HFF-Myc (cell line): ENCODE data around the gene PIP5K1A.
A peak's percentile ranks its signal among the peaks of the same experiment; 100 is the strongest.
"Not testable (repeated sequence)": the region's sequence is repeated elsewhere in the genome, so short reads cannot be mapped to it uniquely, and the experiment has no call there.

Experiments used
- DNase-seq: peaks from one replicate; pipeline ENCODE4 v3.0.0-alpha.2; 2011; ENCODE audit warnings: low read depth; ENCODE audit errors: extremely low read depth
- H3K4me3 ChIP-seq: replicated peaks from 2 replicates; pipeline ENCODE4 v1.5.1; 2011; ENCODE audit warnings: low read depth, mild to moderate bottlenecking, control low read depth, low read length
- CTCF ChIP-seq: IDR thresholded peaks from 2 replicates; pipeline ENCODE4 v1.5.1; 2012; ENCODE audit warnings: mild to moderate bottlenecking, low read depth, low read length, control low read depth; ENCODE audit errors: missing control alignments

Gene PIP5K1A

DNA sequence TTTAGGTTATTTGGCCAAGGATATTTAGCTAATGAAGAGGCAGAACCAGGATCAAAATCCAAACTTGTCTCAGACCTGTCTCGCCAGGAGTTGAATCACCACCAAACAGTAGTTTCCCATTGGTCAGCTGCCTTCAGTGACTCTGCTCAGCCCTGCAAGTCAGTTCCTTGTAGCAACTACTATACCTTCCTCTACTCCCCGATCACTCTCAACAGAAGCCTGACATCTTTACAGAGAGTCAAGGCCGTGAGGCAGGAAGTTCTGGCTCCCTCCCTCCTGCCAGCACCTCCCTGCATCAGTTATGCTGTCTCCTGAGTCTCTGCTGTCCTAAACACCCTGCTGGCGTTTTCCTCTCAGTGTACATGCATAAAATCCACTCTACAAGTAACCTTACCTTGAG, 69.4 kb downstream of the PIP5K1A start:
- DNase-seq: no peak
- TF ChIP-seq CTCF: no peak

GRCh38 chr1:151273924-151274466, 75.6 kb downstream of the PIP5K1A start:
- H3K4me3 ChIP-seq: no peak overlapping the region
- no peak for TF ChIP-seq CTCF
- no peak for DNase-seq

More for the DNA sequence above, 69.4 kb downstream of the PIP5K1A start:
- H3K4me3 ChIP-seq: no peak overlapping the region

GRCh38 chr1:151275341-151275740, 77.0 kb downstream of the PIP5K1A start:
- not testable (repeated sequence) for DNase-seq, H3K4me3 ChIP-seq

- H3K4me3 ChIP-seq: no peak overlapping the region
- TF ChIP-seq CTCF: no peak
- no peak for DNase-seq
Measured at GRCh38 chr1:151277249-151277648, 78.9 kb downstream of the PIP5K1A start.

DNA sequence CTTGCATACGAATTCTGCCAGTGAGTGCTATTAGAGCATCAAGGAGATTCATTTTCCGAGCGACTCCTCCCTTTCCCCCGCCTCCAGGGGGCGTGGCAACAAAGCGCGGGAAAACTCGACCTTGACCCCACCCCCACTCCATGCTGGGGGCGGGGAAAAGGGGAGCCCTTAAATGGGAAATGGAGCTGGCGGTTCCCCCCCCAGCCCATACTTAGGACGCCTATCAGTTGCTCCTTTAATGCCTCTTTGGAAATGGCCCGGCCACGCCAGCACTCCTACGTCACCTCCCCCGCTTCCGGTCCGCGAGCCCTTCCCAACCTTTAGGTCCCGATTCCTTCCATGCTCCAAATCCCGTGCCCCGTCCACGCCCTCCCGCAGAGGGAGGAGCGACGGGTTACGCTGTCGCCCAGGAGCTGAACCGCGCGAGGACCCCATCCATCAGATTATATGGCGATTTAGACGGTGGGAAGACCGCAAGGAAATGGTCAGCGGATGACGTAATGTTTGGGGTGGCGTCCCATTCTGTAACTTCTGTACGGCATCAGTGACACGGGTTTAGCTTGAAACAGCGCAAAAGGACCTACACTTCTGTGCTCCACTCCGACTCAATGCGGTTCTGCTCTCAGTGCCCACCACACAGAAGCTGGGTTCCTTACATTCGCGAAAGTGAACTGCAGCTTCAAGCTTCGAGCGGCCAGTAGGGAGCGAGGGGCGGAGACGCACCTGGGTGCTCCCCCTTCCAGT, 83.0 kb downstream of the PIP5K1A start:
- no peak for TF ChIP-seq CTCF
- peak overlapping the region; percentile 57 for H3K4me3 ChIP-seq
- peak; percentile 91 for DNase-seq

GRCh38 chr1:151281969-151282882, 83.9 kb downstream of the PIP5K1A start, which contains the start of gene ZNF687:
ZNF687 (plus strand) TSS chr1:151282299; CDS start chr1:151286292, 3,993 bp downstream.
- DNase-seq: peak; percentile 100

More at GRCh38 chr1:151281969-151282882, 83.9 kb downstream of the PIP5K1A start, which contains the start of gene ZNF687:
- TF ChIP-seq CTCF: no peak
- peak within 1 kb of the TSS; percentile 57 for H3K4me3 ChIP-seq
